ENCODE results near the gene JMJD8. TPM values are rescaled to one million over a fixed set of nuclear protein-coding genes. Genes with fewer than 3 reads are reported as not detected.

JMJD8 gene
- total and polyA plus RNA-seq, 9 of the 15 experiments (the other 6 are each of a cell fraction or from before 2014, with no cell fraction given): 1.2 to 50.6 (median 29.3) TPM

DNA sequence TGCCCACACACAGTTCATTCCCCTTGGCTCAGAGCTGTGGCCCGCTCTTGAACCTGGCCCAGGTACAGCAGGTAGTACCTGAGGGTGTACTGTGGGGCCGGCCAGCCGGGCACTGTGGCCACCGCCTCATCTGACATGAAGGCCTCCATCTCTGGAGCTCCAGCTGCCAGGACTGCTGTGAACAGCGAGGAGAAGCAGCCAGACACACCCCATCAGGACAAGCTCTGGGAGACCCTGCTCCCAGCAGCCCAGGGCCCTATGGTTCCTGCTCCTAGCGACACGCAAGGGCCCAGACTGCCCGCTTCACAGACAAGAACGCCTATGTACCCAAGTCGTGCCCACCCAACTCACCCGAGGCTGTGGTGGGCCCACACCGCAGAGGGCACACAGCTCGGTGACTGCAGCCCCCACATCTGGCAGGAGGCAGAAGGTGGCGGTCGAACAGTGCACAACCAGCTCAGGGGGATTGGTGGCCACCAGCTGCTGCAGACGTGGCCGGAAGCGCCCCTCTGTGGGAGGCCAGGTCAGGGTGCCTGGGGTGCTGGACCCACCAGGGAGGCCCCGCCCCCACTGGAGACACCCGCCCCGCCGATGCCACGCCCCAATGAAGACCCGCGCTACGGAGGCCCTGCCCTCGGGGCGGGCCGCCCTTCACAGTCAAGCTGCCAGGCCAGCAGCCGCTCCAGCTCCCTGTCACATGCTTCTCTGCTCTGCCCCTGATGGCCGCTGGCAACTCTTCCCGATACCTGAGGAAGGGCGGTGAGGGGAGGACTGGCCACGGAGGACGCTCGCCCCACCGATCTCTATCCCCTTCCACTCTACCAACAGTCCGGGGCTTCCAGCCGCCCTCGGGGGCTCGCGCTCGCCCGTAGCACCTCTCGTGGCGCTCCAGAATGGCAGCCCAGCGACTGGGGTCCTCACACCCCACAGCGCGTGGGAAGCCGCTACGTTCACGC lies 5.0 kb downstream of the JMJD8 start (continued):
- TF ChIP-seq, protein P1, sequence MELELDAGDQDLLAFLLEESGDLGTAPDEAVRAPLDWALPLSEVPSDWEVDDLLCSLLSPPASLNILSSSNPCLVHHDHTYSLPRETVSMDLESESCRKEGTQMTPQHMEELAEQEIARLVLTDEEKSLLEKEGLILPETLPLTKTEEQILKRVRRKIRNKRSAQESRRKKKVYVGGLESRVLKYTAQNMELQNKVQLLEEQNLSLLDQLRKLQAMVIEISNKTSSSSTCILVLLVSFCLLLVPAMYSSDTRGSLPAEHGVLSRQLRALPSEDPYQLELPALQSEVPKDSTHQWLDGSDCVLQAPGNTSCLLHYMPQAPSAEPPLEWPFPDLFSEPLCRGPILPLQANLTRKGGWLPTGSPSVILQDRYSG (tag; conservative IDR thresholded peaks at IDR 0.05; ENCODE audit: low read depth): no peak
- TF ChIP-seq PURB (CRISPR knock-in tag; IDR thresholded peaks at IDR 0.05; ENCODE audit: low read depth): no peak
- TF ChIP-seq STAT5A (IDR thresholded peaks at IDR 0.05; ENCODE audit: borderline replicate concordance, low read length): no peak
- no peak for TF ChIP-seq SLC30A9 (CRISPR knock-in tag; IDR thresholded peaks at IDR 0.05)
- no peak for TF ChIP-seq PCBP2 (IDR thresholded peaks at IDR 0.05; ENCODE audit: low read depth, low read length, poor library complexity, severe bottlenecking)
- 0 out of 4 replicates have a peak, but pooled peaks of 1 of the 2 experiments have one; percentile 23 for TF ChIP-seq KDM4B (IDR thresholded peaks at IDR 0.05; ENCODE audit: borderline replicate concordance in 2 of 2, low read depth in 1 of 2)
- TF ChIP-seq SIN3A (IDR thresholded peaks at IDR 0.05; ENCODE audit: borderline replicate concordance in 2 of 2, control insufficient read depth in 1 of 2, low read depth in 2 of 2, low read length in 2 of 2): peak in 1 of 2 experiments; percentile 53; a peak in 1 of 4 replicates
- TF ChIP-seq CHD1 (IDR thresholded peaks at IDR 0.05; ENCODE audit: low read length): peak; percentile 92
- TF ChIP-seq CREM (IDR thresholded peaks at IDR 0.05; ENCODE audit: low read depth): no peak
- TF ChIP-seq, protein P2, sequence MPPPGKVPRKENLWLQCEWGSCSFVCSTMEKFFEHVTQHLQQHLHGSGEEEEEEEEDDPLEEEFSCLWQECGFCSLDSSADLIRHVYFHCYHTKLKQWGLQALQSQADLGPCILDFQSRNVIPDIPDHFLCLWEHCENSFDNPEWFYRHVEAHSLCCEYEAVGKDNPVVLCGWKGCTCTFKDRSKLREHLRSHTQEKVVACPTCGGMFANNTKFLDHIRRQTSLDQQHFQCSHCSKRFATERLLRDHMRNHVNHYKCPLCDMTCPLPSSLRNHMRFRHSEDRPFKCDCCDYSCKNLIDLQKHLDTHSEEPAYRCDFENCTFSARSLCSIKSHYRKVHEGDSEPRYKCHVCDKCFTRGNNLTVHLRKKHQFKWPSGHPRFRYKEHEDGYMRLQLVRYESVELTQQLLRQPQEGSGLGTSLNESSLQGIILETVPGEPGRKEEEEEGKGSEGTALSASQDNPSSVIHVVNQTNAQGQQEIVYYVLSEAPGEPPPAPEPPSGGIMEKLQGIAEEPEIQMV (tag; conservative IDR thresholded peaks at IDR 0.05; ENCODE audit: low read depth): no peak
- no peak for TF ChIP-seq CBX2 (IDR thresholded peaks at IDR 0.05; ENCODE audit: insufficient read depth, low read length, poor library complexity, severe bottlenecking)
- TF ChIP-seq ZBTB17 (CRISPR knock-in tag; IDR thresholded peaks at IDR 0.05): no peak
- TF ChIP-seq RBM22 (IDR thresholded peaks at IDR 0.05; ENCODE audit: low read depth, low read length, poor library complexity, severe bottlenecking): no peak
- no peak for TF ChIP-seq LCOR (CRISPR knock-in tag; IDR thresholded peaks at IDR 0.05)
- TF ChIP-seq, protein P3, sequence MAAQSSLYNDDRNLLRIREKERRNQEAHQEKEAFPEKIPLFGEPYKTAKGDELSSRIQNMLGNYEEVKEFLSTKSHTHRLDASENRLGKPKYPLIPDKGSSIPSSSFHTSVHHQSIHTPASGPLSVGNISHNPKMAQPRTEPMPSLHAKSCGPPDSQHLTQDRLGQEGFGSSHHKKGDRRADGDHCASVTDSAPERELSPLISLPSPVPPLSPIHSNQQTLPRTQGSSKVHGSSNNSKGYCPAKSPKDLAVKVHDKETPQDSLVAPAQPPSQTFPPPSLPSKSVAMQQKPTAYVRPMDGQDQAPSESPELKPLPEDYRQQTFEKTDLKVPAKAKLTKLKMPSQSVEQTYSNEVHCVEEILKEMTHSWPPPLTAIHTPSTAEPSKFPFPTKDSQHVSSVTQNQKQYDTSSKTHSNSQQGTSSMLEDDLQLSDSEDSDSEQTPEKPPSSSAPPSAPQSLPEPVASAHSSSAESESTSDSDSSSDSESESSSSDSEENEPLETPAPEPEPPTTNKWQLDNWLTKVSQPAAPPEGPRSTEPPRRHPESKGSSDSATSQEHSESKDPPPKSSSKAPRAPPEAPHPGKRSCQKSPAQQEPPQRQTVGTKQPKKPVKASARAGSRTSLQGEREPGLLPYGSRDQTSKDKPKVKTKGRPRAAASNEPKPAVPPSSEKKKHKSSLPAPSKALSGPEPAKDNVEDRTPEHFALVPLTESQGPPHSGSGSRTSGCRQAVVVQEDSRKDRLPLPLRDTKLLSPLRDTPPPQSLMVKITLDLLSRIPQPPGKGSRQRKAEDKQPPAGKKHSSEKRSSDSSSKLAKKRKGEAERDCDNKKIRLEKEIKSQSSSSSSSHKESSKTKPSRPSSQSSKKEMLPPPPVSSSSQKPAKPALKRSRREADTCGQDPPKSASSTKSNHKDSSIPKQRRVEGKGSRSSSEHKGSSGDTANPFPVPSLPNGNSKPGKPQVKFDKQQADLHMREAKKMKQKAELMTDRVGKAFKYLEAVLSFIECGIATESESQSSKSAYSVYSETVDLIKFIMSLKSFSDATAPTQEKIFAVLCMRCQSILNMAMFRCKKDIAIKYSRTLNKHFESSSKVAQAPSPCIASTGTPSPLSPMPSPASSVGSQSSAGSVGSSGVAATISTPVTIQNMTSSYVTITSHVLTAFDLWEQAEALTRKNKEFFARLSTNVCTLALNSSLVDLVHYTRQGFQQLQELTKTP (IDR thresholded peaks at IDR 0.05; ENCODE audit: low read depth in 1 of 2, partially characterized antibody in 2 of 2): no peak
- no peak for TF ChIP-seq ZNF436 (CRISPR knock-in tag; IDR thresholded peaks at IDR 0.05)
- no peak for TF ChIP-seq TAF9B (IDR thresholded peaks at IDR 0.05; ENCODE audit: partially characterized antibody)

All from K562 (cell line).